Measurements from ENCODE around the gene ZNF358.

ZNF358 gene

GRCh38 chr19:7512400-7512851 is 3.5 kb upstream of the ZNF358 start:
- Histone ChIP-seq H3K4me3 (ENCODE audit: low read depth in 1 of 2, low read length in 2 of 2) (no peak overlapping the region), H3K27ac (ENCODE audit: low read length) (no peak overlapping the region), H3K27me3 (ENCODE audit: low read depth, low read length) (no peaks in the 10 kb centered on the region), H3K9me3 (ENCODE audit: control insufficient read depth in 1 of 2, low read length in 2 of 2) (no peaks in the 10 kb centered on the region), H3K36me3 (ENCODE audit: control insufficient read depth in 1 of 2, insufficient read depth in 2 of 2, low read length in 2 of 2) (no peaks in the 10 kb centered on the region), H3K4me1 (ENCODE audit: control insufficient read depth in 1 of 2, insufficient read depth in 2 of 2, low read length in 2 of 2) (peaks cover 4 to 11% of the 10 kb centered on the region in 2 donors)

- no peak overlapping the region for H3K4me3 ChIP-seq (ENCODE audit: low read depth in 1 of 2, low read length in 2 of 2)
- H3K27ac ChIP-seq (ENCODE audit: low read length): no peak overlapping the region
- no peaks in the 10 kb centered on the region for H3K9me3 ChIP-seq (ENCODE audit: control insufficient read depth in 1 of 2, low read length in 2 of 2)
- H3K4me1 ChIP-seq (ENCODE audit: control insufficient read depth in 1 of 2, insufficient read depth in 2 of 2, low read length in 2 of 2): peaks cover 4 to 11% of the 10 kb centered on the region in 2 donors
- peaks cover 0 to 2% of the 10 kb centered on the region in 2 donors for H3K36me3 ChIP-seq (ENCODE audit: control insufficient read depth in 1 of 2, insufficient read depth in 2 of 2, low read length in 2 of 2)
- no peaks in the 10 kb centered on the region for H3K27me3 ChIP-seq (ENCODE audit: low read depth, low read length)
Observed at GRCh38 chr19:7513809-7514642, 1.9 kb upstream of the ZNF358 start.

GRCh38 chr19:7515110-7515644 is 726 bp upstream of the ZNF358 start:
- Histone ChIP-seq H3K4me3 (ENCODE audit: low read depth in 1 of 2, low read length in 2 of 2) (peak overlapping the region; percentile 59 to 64), H3K27ac (ENCODE audit: low read length) (peak overlapping the region; percentile 83)

GRCh38 chr19:7516333-7516732 is 430 bp downstream of the ZNF358 start:
- Histone ChIP-seq H3K27me3 (ENCODE audit: low read depth, low read length) (no peaks in the 10 kb centered on the region), H3K9me3 (ENCODE audit: control insufficient read depth in 1 of 2, low read length in 2 of 2) (no peaks in the 10 kb centered on the region), H3K4me3 (ENCODE audit: low read depth in 1 of 2, low read length in 2 of 2) (peak overlapping the region; percentile 73 to 79), H3K36me3 (ENCODE audit: control insufficient read depth in 1 of 2, insufficient read depth in 2 of 2, low read length in 2 of 2) (peaks cover 0 to 17% of the 10 kb centered on the region in 2 donors), H3K27ac (ENCODE audit: low read length) (peak overlapping the region; percentile 72), H3K4me1 (ENCODE audit: control insufficient read depth in 1 of 2, insufficient read depth in 2 of 2, low read length in 2 of 2) (peaks cover 4 to 11% of the 10 kb centered on the region in 2 donors)

More at GRCh38 chr19:7515110-7515644, 726 bp upstream of the ZNF358 start:
- Histone ChIP-seq H3K27me3 (ENCODE audit: low read depth, low read length) (no peaks in the 10 kb centered on the region), H3K4me1 (ENCODE audit: control insufficient read depth in 1 of 2, insufficient read depth in 2 of 2, low read length in 2 of 2) (peaks cover 4 to 11% of the 10 kb centered on the region in 2 donors), H3K9me3 (ENCODE audit: control insufficient read depth in 1 of 2, low read length in 2 of 2) (no peaks in the 10 kb centered on the region), H3K36me3 (ENCODE audit: control insufficient read depth in 1 of 2, insufficient read depth in 2 of 2, low read length in 2 of 2) (peaks cover 0 to 13% of the 10 kb centered on the region in 2 donors)

GRCh38 chr19:7516878-7517277 is 975 bp downstream of the ZNF358 start:
- H3K4me1 ChIP-seq (ENCODE audit: control insufficient read depth in 1 of 2, insufficient read depth in 2 of 2, low read length in 2 of 2): peaks cover 6 to 15% of the 10 kb centered on the region in 2 donors
- peak overlapping the region; percentile 73 to 79 for H3K4me3 ChIP-seq (ENCODE audit: low read depth in 1 of 2, low read length in 2 of 2)
- H3K36me3 ChIP-seq (ENCODE audit: control insufficient read depth in 1 of 2, insufficient read depth in 2 of 2, low read length in 2 of 2): peaks cover 0 to 17% of the 10 kb centered on the region in 2 donors
- peak overlapping the region; percentile 72 for H3K27ac ChIP-seq (ENCODE audit: low read length)
- no peaks in the 10 kb centered on the region for H3K9me3 ChIP-seq (ENCODE audit: control insufficient read depth in 1 of 2, low read length in 2 of 2)
- H3K27me3 ChIP-seq (ENCODE audit: low read depth, low read length): no peaks in the 10 kb centered on the region

- peaks cover 13 to 35% of the 10 kb centered on the region in 2 donors for H3K4me1 ChIP-seq (ENCODE audit: control insufficient read depth in 1 of 2, insufficient read depth in 2 of 2, low read length in 2 of 2)
- H3K9me3 ChIP-seq (ENCODE audit: control insufficient read depth in 1 of 2, low read length in 2 of 2): no peaks in the 10 kb centered on the region
- no peaks in the 10 kb centered on the region for H3K27me3 ChIP-seq (ENCODE audit: low read depth, low read length)
- no peak overlapping the region for H3K27ac ChIP-seq (ENCODE audit: low read length)
- peaks cover 0 to 18% of the 10 kb centered on the region in 2 donors for H3K36me3 ChIP-seq (ENCODE audit: control insufficient read depth in 1 of 2, insufficient read depth in 2 of 2, low read length in 2 of 2)
- H3K4me3 ChIP-seq (ENCODE audit: low read depth in 1 of 2, low read length in 2 of 2): no peak overlapping the region
Observed at GRCh38 chr19:7519361-7520130, 3.6 kb downstream of the ZNF358 start.

GRCh38 chr19:7520131-7521051 is 4.5 kb downstream of the ZNF358 start:
- Histone ChIP-seq H3K4me3 (ENCODE audit: low read depth in 1 of 2, low read length in 2 of 2) (no peak overlapping the region), H3K4me1 (ENCODE audit: control insufficient read depth in 1 of 2, insufficient read depth in 2 of 2, low read length in 2 of 2) (peaks cover 11 to 35% of the 10 kb centered on the region in 2 donors), H3K9me3 (ENCODE audit: control insufficient read depth in 1 of 2, low read length in 2 of 2) (no peaks in the 10 kb centered on the region), H3K36me3 (ENCODE audit: control insufficient read depth in 1 of 2, insufficient read depth in 2 of 2, low read length in 2 of 2) (peaks cover 0 to 24% of the 10 kb centered on the region in 2 donors), H3K27me3 (ENCODE audit: low read depth, low read length) (no peaks in the 10 kb centered on the region), H3K27ac (ENCODE audit: low read length) (no peak overlapping the region)

GRCh38 chr19:7521551-7522071 is 5.7 kb downstream of the ZNF358 start:
- peak overlapping the region; percentile 43 for H3K27ac ChIP-seq (ENCODE audit: low read length)
- H3K27me3 ChIP-seq (ENCODE audit: low read depth, low read length): no peaks in the 10 kb centered on the region
- peak overlapping the region; percentile 66 to 96 for H3K4me3 ChIP-seq (ENCODE audit: low read depth in 1 of 2, low read length in 2 of 2)
- H3K9me3 ChIP-seq (ENCODE audit: control insufficient read depth in 1 of 2, low read length in 2 of 2): no peaks in the 10 kb centered on the region
- H3K4me1 ChIP-seq (ENCODE audit: control insufficient read depth in 1 of 2, insufficient read depth in 2 of 2, low read length in 2 of 2): peaks cover 9 to 35% of the 10 kb centered on the region in 2 donors
- peaks cover 0 to 32% of the 10 kb centered on the region in 2 donors for H3K36me3 ChIP-seq (ENCODE audit: control insufficient read depth in 1 of 2, insufficient read depth in 2 of 2, low read length in 2 of 2)

- peak within 1 kb of the TSS; percentile 43 for H3K27ac ChIP-seq (ENCODE audit: low read length)
- peaks cover 0 to 39% of the 10 kb centered on the region in 2 donors for H3K36me3 ChIP-seq (ENCODE audit: control insufficient read depth in 1 of 2, insufficient read depth in 2 of 2, low read length in 2 of 2)
- no peaks in the 10 kb centered on the region for H3K27me3 ChIP-seq (ENCODE audit: low read depth, low read length)
- H3K4me3 ChIP-seq (ENCODE audit: low read depth in 1 of 2, low read length in 2 of 2): peak within 1 kb of the TSS; percentile 76 to 96
- H3K9me3 ChIP-seq (ENCODE audit: control insufficient read depth in 1 of 2, low read length in 2 of 2): no peaks in the 10 kb centered on the region
- peaks cover 9 to 30% of the 10 kb centered on the region in 2 donors for H3K4me1 ChIP-seq (ENCODE audit: control insufficient read depth in 1 of 2, insufficient read depth in 2 of 2, low read length in 2 of 2)
Observed at GRCh38 chr19:7522072-7522922, 6.4 kb downstream of the ZNF358 start, which contains the start of gene MCOLN1. TSS of gene MCOLN1 (plus strand) at chr19:7522624. CDS start at chr19:7522751, 127 bp downstream.

All from muscle layer of duodenum (tissue), 2 donors.